Endothelial cell of umbilical vein (primary cell): Measurements from ENCODE around the gene RFESD. TPM values are rescaled to one million over a fixed set of nuclear protein-coding genes. Genes with fewer than 3 reads are reported as not detected.

ENCODE experiments used
- BruUV-seq: library from RNA; stranded (reverse); fragments of 400-500 nt; replicated peaks from 2 replicates; lab custom pipeline; 2021; lab: Mats Ljungman, UMichigan
- CTCF ChIA-PET: fragments of 300-600, 350-600 bp; sonication (Branson Sonifier 250); formaldehyde crosslinking; loops from one replicate; lab custom pipeline; 2021; ENCODE audit warnings: antibody characterized with exemption, inconsistent platforms; lab: Charles Lee
- POLR2A ChIA-PET: fragments of 300-600, 350-600 bp; sonication (Branson Sonifier 250); formaldehyde crosslinking; loops from one replicate; lab custom pipeline; 2021; ENCODE audit warnings: antibody characterized with exemption, inconsistent platforms; lab: Charles Lee
- DNase-seq: peaks from one replicate; pipeline ENCODE4 v3.0.0-alpha.2; 2011; ENCODE audit warnings: low read depth, low spot score
- FAIRE-seq: peaks from 2 replicates; lab custom pipeline; 2011; peaks lifted over from hg19 to GRCh38; lab: Jason Lieb, UNC
- H2AFZ ChIP-seq: 2 replicates; pipeline ENCODE4 v1.6.0; 2012; ENCODE audit warnings: low read depth, low read length, control low read depth, inconsistent platforms
- H3K27ac ChIP-seq: 2 replicates; pipeline ENCODE4 v1.5.1; 2011; ENCODE audit warnings: low read depth, mild to moderate bottlenecking, control low read depth, low read length, moderate library complexity; ENCODE audit not compliant: insufficient read depth
- H3K27me3 ChIP-seq, 2 experiments: 2 replicates each; pipeline versions ENCODE4 v1.6.0 to v1.6.1; 2011; ENCODE audit warnings: low read length in 2 of 2, mixed read lengths in 1 of 2; ENCODE audit not compliant: control insufficient read depth in 2 of 2, insufficient read depth in 2 of 2
- H3K36me3 ChIP-seq, 2 experiments: 2 replicates in 1 of 2; 3 replicates in 1 of 2; pipeline ENCODE4 v1.5.1; 2011; ENCODE audit warnings: low read length in 2 of 2, mild to moderate bottlenecking in 1 of 2, moderate library complexity in 1 of 2; ENCODE audit not compliant: control insufficient read depth in 2 of 2, insufficient read depth in 2 of 2; ENCODE audit errors: extremely low read depth in 1 of 2
- H3K4me1 ChIP-seq: 3 replicates; pipeline ENCODE4 v1.5.1; 2011; ENCODE audit warnings: mild to moderate bottlenecking, low read length; ENCODE audit not compliant: control insufficient read depth, insufficient read depth; ENCODE audit errors: extremely low read depth
- H3K4me2 ChIP-seq: 2 replicates; pipeline ENCODE4 v1.6.1; 2011; ENCODE audit warnings: low read length, control low read depth, mixed read lengths; ENCODE audit not compliant: insufficient read depth
- H3K4me3 ChIP-seq, 3 experiments: fragments of 200-600 bp in 1 of 3; sonication (generic), shearing (Covaris generic) in 1 of 3; replicated peaks in 1 of 3; 2 replicates each; pipeline ENCODE4 v1.5.1; 2011 to 2016; ENCODE audit warnings: control low read depth in 3 of 3, low read length in 3 of 3, mild to moderate bottlenecking in 2 of 3, inconsistent platforms in 1 of 3, low read depth in 1 of 3, moderate library complexity in 1 of 3; ENCODE audit not compliant: insufficient read depth in 1 of 3
- H3K79me2 ChIP-seq: 2 replicates; pipeline ENCODE4 v1.6.0; 2012; ENCODE audit warnings: low read length, inconsistent platforms; ENCODE audit not compliant: control insufficient read depth, insufficient read depth
- H3K9ac ChIP-seq: replicated peaks from 2 replicates; pipeline ENCODE3; 2011; ENCODE audit warnings: low read length, control low read depth; ENCODE audit not compliant: insufficient read depth; ENCODE audit errors: extremely low read depth
- H3K9me1 ChIP-seq: replicated peaks from 3 replicates; pipeline ENCODE4 v1.6.0; 2011; ENCODE audit warnings: mild to moderate bottlenecking, low read length; ENCODE audit not compliant: control insufficient read depth, insufficient read depth; ENCODE audit errors: extremely low read depth
- H3K9me3 ChIP-seq: replicated peaks from 2 replicates; pipeline ENCODE4 v1.5.1; 2012; ENCODE audit warnings: low read length, inconsistent platforms; ENCODE audit not compliant: control insufficient read depth, insufficient read depth
- H4K20me1 ChIP-seq: replicated peaks from 2 replicates; pipeline ENCODE3; 2011; ENCODE audit warnings: mild to moderate bottlenecking, low read length; ENCODE audit not compliant: control insufficient read depth, insufficient read depth; ENCODE audit errors: extremely low read depth
- CTCF ChIP-seq, 2 donors: IDR thresholded peaks; 1 replicate in 1 of 2; 2 replicates in 1 of 2; pipeline ENCODE4 v1.5.1; 2011; ENCODE audit warnings: low read length in 2 of 2, mild to moderate bottlenecking in 2 of 2, moderate library complexity in 2 of 2, control low read depth in 1 of 2, inconsistent platforms in 1 of 2, low read depth in 1 of 2; ENCODE audit not compliant: insufficient read depth in 1 of 2; ENCODE audit errors: extremely low read depth in 1 of 2
- FOS ChIP-seq: IDR thresholded peaks from 2 replicates; pipeline ENCODE4 v1.6.1; 2011; ENCODE audit warnings: mild to moderate bottlenecking, low read length, moderate library complexity, borderline replicate concordance; ENCODE audit not compliant: insufficient read depth
- GATA2 ChIP-seq: IDR thresholded peaks from 2 replicates; pipeline ENCODE4 v1.7.0; 2011; ENCODE audit warnings: low read depth, mild to moderate bottlenecking, moderate library complexity, mixed read lengths, low read length; ENCODE audit not compliant: insufficient read length, insufficient read depth
- JUN ChIP-seq: IDR thresholded peaks from 2 replicates; pipeline ENCODE4 v1.6.1; 2011; ENCODE audit warnings: borderline replicate concordance, low read depth; ENCODE audit not compliant: insufficient read length, insufficient read depth
- MAX ChIP-seq: IDR thresholded peaks from 2 replicates; pipeline ENCODE4 v1.6.1; 2011; ENCODE audit not compliant: insufficient read depth, insufficient read length
- MYC ChIP-seq: IDR thresholded peaks from one replicate; pipeline ENCODE4 v1.6.1; 2011; ENCODE audit warnings: mild to moderate bottlenecking, low read depth, low read length
- POLR2A ChIP-seq: IDR thresholded peaks from 2 replicates; pipeline ENCODE4 v1.6.1; 2012; ENCODE audit warnings: low read depth, mild to moderate bottlenecking, control low read depth, low read length
- POLR2AphosphoS5 ChIP-seq: IDR thresholded peaks from 2 replicates; pipeline ENCODE4 v1.6.1; 2012; ENCODE audit warnings: low read depth, mild to moderate bottlenecking, control low read depth, low read length, moderate library complexity; ENCODE audit not compliant: insufficient read depth
- dilution Hi-C: fragments of 300-500 bp; cut with MboI; formaldehyde crosslinking; loops from one replicate; pipeline ENCODE4 v1.15.0; 2019; ENCODE audit warnings: low sequenced_read_pairs; ENCODE audit not compliant: extremely low pct_ligation_motif_present
- intact Hi-C: fragments of 100-400 bp; cut with micrococcal nuclease; formaldehyde crosslinking; loops from one replicate; pipeline ENCODE4 v1.10.0; 2022
- polyA plus RNA-seq, 4 experiments: library from polyadenylated mRNA; depleted of rRNA in 3 of 4; stranded (reverse) in 3 of 4; unstranded in 1 of 4; fragments of >200 nt; gene quantifications; 2 replicates each; pipeline versions ENCODE4 v1.2.1 to v1.2.3, GENCODE V29; 2011 to 2012; ENCODE audit warnings: missing spikeins in 1 of 4
- total RNA-seq: library from RNA; stranded (reverse); gene quantifications from 2 replicates; pipeline ENCODE4 v1.2.3, GENCODE V29; 2021

RFESD gene
- total and polyA plus RNA-seq, 2 donors (not counting 3 experiments of a cell fraction or from before 2014, with no cell fraction given) = 0.88 to 2.0 TPM

- ChIA-PET CTCF (no interaction called here), POLR2A (no interaction called here)
- BruUV-seq = no TSS peak
- Histone ChIP-seq H3K79me2 (no peaks in the 10 kb centered on the region), H3K27me3 (no peaks in the 10 kb centered on the region), H3K4me1 (peaks cover 23% of the 10 kb centered on the region), H3K27ac (no peak overlapping the region), H3K9me1 (no peaks in the 10 kb centered on the region), H3K4me2 (no peak overlapping the region), H3K9ac (no peak overlapping the region), H3K4me3 (no peak overlapping the region), H3K36me3 (no peaks in the 10 kb centered on the region), H2AFZ (no peak overlapping the region), H4K20me1 (no peaks in the 10 kb centered on the region), H3K9me3 (no peaks in the 10 kb centered on the region)
- intact Hi-C loops (no loop called here), dilution Hi-C loops (no loop called here)
- DNase-seq = no peak
- FAIRE-seq = no peak
- TF ChIP-seq GATA2 = no peak
- TF ChIP-seq POLR2A = no peak
- TF ChIP-seq JUN = no peak
- no peak for TF ChIP-seq MAX
- no peak for TF ChIP-seq POLR2AphosphoS5
- TF ChIP-seq FOS = no peak
- no peak for TF ChIP-seq CTCF (IDR thresholded peaks at IDR 0.05; ENCODE audit: extremely low read depth in 1 of 2, insufficient read depth in 1 of 2, low read depth in 1 of 2, low read length in 2 of 2)
- TF ChIP-seq MYC = no peak
Observed at GRCh38 chr5:95671826-95672225, 25.2 kb downstream of the RFESD start.
